GM21423 (cell line): ENCODE data around the gene POLR2A.
"Not testable (repeated sequence)": the region's sequence is repeated elsewhere in the genome, so short reads cannot be mapped to it uniquely, and the experiment has no call there.

Experiments used
- ATAC-seq: cut with Tn5 transposase; IDR thresholded peaks from one replicate; pipeline ENCODE4 v1.9.1; 2021; ENCODE audit warnings: mild to moderate bottlenecking, moderate library complexity; ENCODE audit not compliant: unreplicated experiment

POLR2A gene

DNA sequence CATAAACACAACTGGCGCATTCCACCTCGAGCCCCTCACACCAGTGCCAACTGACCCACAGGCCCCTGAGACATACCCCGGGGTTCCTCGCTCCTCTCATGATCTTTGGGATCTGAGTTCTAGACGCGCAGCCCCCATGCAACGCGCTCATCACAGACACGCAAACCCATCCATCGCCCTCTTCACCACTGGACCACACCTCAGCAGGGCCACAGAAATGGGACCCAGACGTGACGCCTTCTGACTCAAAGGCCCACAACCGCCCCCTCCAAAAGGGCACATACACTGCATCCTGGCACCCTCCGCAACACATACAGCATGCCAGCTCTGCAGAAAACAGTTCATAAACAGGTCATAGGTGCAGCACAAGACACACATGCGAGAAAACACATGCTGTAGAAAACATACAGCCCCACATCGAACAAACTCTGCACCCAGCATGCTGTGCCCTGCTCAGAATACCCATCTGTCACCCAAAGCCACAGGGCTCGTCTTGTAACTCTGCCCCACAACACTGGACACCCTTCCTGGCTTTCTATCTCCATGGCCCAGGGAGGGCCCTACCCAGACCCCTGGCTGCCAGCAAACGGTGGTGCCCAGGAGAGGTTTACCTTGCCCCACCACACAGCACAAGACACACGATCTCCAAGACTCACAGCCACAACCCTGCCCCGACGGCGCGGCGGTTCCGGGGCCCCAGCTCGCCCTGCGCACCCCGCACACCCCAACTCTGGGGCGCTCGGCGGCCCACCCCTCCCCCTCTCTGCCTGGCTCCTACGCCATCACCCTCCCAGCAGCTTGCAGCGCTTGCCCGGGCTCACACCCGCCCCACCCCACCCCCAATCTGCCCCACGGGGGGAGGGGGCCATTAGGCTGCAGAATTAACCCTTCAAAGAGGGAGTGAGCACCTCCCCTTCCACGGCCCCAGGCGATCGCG is 5.6 kb upstream of the POLR2A start:
- ATAC-seq, result no peak

DNA sequence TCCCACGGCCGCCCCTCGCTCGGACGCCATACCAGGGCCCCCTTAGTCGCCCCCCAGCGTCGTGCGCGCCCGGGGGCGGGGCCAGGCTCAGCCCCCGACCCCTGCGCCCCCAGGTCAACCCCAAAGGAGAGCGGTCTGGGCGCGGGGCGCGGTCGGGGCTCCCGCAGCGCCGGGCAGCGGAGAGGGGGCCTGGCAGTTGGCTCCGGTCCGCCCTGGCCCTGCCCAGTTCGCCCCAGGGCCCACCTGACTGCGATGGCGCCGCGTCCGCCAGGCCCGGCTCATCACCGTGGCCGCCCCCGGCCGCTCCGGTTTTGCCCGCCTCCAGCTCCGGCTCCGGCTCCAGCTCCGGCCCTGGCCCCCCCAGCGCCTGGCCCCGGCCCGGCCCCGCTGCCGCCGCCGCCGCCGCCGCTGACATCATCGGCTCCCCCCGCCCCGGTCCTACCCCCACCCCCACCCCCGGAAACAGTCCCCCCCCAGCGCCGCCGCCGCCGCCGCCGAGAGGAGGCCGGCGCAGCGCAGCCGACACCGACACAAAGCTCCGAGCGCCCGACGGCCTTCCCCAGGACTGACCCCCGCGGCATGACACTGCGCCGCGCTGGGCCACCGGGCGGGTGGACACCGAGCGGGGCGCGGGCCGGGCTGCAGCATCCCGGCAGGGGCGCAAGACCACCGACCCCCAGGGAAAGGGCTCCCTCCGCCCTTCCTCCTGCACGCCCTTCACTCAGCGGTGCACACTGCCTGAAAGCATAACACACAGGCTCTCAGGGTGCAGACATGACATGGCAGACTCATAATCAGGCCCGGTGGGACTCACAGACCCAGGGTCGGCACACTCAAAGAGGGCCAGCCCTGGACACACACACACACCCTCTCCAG is 4.7 kb upstream of the POLR2A start, which contains the start of gene ZBTB4:
Gene ZBTB4, minus strand, starts transcription at position 419 of the 876 bp plus-strand sequence. CDS start 12,830 bp downstream, outside the sequence.
- no peak for ATAC-seq

DNA sequence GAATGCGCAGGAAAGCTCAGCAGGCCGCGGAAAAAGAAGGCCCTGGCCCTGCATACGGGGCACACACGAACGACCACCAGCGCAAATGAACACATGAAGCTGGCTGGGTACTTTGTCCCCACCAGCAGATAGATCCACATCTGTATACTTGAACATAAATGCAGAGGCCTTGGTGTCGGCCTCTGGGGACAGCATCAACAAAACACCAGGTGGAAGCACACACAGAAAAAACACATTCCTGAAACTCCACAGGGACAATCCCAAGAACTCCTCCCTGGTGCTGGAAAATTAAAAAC is 4.1 kb upstream of the POLR2A start:
- ATAC-seq, result no peak

DNA sequence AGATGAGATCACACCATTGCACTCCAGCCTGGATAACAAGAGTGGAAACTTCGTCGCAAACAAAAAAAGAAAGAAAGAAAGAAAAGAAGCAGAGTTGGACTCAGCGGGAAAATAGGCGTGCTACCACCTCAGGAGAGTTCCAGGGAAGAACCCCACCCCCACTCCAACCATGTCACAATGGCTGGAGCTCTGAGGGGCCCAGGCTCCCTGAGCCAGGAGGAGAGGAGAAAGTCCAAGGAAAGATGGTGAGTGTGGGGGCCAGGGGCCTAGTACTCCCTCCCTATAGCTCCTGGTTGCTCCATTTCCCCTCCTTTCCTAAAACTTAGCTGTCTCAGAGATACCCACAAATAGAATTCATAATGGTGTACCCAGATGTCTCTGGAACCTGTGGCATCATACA is 2.9 kb upstream of the POLR2A start, which contains the start of gene SLC35G6:
Gene SLC35G6, plus strand, starts transcription at position 172 of the 400 bp plus-strand sequence. Its CDS starts 71 bp downstream, at position 243.
- not testable (repeated sequence) for ATAC-seq

DNA sequence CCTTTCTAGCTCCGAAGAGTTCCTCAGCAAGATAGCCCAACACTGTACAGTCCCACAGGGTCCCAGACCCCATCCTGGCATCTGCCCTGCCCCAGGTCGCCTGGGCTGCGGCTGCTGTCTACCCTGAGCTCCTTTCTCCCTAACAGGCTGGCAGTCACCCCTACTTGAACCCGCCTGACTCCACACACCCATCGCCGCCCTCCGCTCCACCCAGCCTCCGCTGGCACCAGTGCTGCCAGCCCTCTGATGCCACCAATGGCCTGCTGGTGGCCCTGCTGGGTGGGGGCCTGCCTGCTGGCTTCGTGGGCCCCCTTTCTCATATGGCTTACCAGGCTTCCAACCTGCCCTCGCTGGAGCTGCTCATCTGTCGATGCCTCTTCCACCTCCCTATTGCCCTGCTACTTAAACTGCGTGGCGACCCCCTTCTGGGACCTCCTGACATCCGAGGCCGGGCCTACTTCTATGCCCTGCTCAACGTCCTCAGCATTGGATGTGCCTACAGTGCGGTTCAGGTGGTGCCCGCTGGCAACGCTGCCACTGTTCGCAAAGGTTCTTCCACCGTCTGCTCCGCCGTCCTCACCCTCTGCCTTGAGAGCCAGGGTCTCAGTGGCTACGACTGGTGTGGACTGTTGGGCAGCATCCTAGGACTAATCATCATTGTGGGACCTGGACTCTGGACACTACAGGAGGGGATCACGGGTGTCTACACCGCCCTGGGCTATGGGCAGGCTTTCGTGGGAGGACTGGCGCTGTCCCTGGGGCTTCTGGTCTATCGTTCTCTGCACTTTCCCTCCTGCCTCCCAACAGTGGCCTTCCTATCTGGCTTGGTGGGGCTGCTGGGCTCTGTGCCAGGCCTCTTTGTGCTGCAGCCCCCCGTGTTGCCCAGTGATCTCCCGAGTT is 2.1 kb upstream of the POLR2A start:
- ATAC-seq, result not testable (repeated sequence)

DNA sequence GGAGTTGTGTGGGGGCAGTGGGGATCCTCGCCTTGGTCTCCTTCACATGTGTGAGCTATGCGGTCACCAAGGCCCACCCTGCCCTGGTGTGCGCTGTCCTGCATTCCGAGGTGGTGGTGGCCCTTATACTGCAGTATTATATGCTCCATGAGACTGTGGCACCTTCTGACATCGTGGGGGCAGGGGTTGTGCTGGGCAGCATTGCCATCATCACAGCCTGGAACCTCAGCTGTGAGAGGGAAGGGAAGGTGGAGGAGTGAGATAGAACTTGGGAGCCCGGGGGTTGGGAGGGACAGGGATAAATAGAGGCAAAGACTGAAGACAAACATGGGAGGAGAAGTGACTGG is 1.5 kb upstream of the POLR2A start:
- ATAC-seq, result not testable (repeated sequence)

DNA sequence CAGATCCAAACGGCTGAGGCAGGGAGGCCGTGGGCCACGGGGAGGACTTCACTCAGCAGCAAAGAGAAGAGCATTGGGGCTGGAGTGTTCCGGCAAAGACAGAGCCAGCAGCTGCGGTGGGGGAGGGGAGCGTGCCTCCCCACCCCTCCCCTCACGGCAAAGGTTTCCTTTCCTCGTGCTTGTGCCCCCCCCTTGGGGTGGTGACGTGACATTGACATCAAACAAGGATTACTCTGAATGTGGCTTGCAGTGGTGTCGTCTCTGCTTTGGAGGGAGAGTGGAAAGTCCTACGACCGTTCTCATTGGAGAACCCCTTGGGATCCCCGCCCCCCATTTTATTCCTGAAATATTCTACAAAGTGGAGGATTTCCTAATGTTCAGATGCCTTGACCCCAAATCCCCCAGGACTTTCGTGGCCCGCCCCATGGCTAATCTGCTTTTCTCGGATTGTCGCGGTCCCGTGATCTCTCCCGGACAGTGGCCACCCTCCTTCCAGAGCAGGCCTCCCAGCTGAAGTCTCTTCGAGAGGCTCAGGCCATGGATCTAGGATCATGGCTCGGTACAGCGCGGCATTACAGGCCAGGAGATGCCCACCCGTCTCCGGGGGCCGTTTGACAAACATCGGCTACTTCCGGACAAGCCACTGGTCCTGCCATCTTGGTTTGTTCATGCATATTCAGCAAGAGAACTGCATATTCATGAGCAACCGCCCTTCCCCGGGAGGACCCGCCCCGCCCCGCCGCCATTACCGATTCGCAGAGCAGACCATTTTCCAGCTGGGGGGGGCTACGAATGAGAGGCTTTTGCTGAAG is 705 bp upstream of the POLR2A start:
- ATAC-seq, result peak; percentile 34

DNA sequence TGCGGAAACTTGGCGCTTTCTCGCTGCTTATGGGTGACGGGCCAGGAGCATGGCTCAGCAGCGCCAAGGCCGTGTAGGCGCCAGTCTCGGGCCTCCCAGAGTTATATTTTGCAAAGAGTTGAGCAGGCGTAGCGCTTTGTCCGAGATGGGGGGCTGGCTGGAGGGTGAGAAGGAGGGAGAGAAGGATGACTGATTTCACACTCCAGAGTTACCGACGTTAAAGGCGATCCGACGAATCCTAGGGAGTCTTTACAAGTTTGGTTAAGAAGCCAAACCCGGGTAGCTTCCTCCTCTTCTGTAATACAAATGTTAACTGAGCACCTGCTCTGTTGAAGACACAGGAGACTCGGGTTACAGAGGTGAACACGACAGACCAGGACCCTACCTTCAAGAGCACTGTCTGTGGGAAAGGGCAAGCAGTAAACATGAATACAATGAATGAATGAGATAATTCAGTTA is 782 bp downstream of the POLR2A start:
- ATAC-seq, result peak; percentile 0

DNA sequence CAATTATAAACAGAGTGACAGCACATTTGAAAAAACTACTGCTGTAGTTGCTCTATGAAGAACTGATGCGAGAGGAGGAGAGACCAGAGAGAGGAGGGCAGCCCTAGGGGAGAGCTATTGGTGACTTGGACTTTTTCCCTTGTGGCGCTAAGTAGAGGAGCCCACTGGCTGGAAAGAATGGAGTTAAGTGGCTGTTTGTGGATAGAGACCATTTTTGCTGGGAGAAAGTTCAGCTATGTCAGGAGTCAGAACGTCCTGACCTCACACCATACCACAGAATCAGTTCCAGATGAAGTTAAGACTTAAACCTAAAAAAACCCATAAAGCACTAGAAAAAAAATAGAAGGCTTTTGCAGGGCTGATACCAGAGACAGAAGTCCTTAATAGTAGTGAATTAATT is 2.0 kb downstream of the POLR2A start:
- ATAC-seq, result no peak

DNA sequence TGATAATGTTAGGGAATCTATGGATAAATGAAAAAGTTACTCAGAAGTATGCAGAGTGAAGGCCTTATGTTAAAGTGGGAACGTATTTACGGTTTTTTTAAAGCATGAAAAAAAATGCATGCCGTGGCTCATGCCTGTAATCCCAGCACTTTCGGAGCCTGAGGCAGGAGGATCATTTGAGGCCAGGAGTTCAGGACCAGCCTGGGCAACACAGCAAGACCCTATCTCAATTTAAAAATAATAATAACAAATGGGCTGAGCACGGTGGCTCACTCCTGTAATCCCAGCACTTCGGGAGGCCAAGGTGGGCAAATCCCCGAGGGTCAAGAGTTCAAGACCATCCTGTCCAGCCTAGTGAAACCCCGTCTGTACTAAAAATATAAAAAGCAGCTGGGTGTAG is 6.0 kb downstream of the POLR2A start:
- no peak for ATAC-seq

DNA sequence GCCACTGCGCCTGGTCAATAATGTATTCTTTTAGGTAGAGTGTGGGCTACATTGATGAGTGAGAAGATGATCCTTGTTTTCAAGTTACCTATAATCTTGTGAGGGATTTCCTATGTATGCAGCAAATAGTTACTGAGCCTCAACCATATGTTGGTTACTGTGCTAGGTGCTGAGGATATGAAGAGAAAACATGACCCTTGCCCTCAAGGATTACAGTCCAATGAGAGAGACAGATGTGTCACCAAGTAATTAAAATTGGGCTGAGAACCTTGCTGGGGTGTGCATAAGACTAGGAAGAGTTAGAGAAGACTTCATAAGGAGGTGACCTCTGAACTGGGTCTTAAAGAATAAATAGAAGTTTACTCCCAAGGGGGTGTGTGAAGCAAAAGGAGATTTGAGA is 7.4 kb downstream of the POLR2A start:
- ATAC-seq, result no peak

DNA sequence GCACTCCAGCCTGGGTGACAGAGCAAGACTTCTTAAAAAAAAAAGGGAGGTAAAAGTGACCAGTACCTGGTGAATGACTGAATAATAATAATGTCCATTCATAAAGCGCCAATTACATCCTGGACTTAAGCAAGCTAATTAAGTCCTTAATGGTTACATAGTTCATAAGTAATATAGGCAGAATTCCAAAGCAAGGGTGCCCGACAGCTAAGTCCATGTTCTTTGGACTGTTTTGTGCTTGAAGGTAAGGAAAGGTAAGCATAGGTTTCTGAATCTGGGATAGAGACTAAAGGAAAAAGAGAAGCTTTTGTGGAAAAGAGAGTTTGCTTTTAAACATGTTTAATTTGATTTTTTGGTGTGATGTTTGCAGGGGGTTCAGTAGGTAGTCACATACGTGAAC is 9.8 kb downstream of the POLR2A start:
- no peak for ATAC-seq

DNA sequence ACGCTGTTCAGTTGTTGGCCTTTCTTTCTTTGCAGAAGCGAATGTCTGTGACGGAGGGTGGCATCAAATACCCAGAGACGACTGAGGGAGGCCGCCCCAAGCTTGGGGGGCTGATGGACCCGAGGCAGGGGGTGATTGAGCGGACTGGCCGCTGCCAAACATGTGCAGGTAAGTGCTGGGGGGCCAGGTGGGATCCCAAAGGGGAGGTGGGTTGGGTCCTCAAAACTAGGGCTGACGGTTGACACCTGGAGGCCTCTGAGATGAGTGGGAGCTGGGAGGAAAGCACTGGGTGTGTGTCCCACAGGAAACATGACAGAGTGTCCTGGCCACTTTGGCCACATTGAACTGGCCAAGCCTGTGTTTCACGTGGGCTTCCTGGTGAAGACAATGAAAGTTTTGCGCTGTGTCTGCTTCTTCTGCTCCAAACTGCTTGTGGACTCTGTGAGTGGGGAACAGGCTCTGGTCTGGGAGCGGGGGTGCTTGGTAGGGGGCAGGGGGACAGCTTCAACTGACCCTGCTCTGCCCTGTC is 11.8 kb downstream of the POLR2A start:
- ATAC-seq, result no peak

DNA sequence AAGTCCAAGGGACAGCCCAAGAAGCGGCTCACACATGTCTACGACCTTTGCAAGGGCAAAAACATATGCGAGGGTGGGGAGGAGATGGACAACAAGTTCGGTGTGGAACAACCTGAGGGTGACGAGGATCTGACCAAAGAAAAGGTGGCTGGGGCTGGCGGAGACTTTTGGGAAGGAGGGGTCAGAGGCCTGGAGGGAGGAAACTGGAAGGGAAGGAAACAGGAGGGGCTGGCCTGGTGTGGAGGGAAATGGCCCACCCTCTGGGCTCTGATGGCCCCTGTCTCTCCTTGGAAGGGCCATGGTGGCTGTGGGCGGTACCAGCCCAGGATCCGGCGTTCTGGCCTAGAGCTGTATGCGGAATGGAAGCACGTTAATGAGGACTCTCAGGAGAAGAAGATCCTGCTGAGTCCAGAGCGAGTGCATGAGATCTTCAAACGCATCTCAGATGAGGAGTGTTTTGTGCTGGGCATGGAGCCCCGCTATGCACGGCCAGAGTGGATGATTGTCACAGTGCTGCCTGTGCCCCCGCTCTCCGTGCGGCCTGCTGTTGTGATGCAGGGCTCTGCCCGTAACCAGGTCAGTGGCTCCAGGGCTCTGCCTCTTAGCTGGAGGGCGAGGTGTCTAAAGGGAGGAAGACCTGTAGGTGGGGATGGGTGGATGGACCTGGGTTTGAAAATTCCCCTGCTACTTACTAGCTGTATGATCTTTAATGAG is 12.5 kb downstream of the POLR2A start:
- ATAC-seq, result no peak

DNA sequence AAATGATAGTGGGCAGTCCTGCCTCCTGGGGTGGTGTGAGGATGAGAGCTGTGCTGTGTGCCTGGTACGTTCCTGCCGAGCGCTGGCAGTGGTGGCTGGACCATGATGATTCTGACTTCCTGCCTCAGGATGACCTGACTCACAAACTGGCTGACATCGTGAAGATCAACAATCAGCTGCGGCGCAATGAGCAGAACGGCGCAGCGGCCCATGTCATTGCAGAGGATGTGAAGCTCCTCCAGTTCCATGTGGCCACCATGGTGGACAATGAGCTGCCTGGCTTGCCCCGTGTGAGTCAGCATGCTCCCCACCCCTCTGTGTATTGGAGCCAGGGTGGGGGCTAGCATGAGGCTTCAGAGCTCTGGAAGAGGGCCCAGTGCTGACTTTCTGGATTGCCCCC is 13.1 kb downstream of the POLR2A start:
- no peak for ATAC-seq

DNA sequence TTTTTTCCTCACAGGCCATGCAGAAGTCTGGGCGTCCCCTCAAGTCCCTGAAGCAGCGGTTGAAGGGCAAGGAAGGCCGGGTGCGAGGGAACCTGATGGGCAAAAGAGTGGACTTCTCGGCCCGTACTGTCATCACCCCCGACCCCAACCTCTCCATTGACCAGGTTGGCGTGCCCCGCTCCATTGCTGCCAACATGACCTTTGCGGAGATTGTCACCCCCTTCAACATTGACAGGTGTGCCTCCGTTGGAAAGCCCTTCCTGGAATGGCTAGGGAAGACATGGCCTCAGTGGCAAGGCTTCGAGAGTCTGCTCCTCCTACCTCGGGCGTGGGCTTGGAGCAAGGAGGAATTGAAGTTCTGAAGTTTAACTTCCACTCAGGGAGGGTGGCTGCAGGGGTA is 13.5 kb downstream of the POLR2A start:
- ATAC-seq, result no peak

DNA sequence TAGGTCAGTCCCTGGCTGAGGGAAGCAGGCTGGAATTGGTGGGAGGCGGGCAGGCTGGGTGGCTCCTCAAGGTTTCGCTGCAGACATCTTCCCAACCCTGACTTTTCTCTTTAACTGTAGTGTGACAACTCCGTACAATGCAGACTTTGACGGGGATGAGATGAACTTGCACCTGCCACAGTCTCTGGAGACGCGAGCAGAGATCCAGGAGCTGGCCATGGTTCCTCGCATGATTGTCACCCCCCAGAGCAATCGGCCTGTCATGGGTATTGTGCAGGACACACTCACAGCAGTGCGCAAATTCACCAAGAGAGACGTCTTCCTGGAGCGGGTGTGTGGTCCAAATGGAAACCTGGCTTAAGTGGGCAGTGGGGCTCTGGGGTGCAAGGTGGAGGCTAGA is 15.0 kb downstream of the POLR2A start:
- ATAC-seq, result no peak

DNA sequence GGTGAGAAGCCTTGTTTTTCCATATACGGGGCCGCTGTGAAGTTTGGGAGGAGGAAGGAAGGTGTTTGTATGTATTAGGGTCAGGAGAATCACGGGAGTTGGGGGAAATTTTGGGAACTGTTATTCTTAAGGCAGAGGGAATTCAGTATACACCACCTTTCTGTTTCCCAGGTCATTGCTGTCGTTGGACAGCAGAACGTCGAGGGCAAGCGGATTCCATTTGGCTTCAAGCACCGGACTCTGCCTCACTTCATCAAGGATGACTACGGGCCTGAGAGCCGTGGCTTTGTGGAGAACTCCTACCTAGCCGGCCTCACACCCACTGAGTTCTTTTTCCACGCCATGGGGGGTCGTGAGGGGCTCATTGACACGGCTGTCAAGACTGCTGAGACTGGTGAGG is 17.6 kb downstream of the POLR2A start:
- ATAC-seq, result no peak
